ENCODE measurements around the gene NHEJ1. TPM values are rescaled to one million over a fixed set of nuclear protein-coding genes. Genes with fewer than 3 reads are reported as not detected.

NHEJ1 gene
- total RNA-seq, 4 donors from 2014 or later = 50.5 to 90.2 (median 65.3) TPM

DNA sequence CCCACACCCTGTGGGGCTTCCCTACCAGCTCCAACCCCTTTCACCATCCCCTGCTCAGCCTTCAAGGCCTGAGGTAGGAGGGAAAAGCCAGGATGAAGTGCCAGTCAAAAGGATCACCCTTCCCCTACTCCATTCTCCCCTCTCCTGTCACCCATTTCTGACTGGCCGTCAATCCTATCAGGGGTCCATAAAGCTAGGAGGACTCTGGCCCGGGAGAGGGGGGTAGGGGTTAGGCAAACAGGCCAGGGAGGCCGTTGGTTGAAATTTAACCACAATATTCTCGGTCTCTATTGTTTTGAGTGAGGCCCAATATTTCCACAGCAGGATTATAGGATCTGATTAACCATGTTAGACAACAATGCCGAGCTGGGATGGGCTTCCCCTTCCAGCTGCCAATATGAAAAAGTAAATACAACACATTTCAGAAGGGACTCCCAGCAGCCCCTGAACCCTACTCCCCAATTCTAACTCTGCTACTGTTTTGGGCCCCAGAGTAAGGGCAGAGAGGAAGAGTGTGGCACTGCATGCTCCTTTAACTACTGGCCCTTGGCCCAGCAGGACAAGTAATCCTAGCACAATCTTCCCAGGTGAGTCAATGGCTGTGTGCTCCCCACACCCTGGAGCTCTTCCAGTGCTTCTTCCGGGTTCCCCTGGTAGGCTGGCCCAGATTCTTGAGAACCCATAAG is 89.3 kb downstream of the NHEJ1 start:
- H3K27ac ChIP-seq = peak overlapping the region; percentile 64 to 78 (median 70)
- WGBS, 2 donors (ENCODE audit: low coverage in 1 of 2) = 57% methylated on average over 6 of the region's 6 CpGs; no CpG with 5 or more reads in 1 of the 2 donors
- peak; percentile 63 for DNase-seq
- TF ChIP-seq POLR2A (IDR thresholded peaks at IDR 0.05) (no peak), POLR2AphosphoS5 (IDR thresholded peaks at IDR 0.05) (peak in 2 of 3 donors; percentile 7 to 64)
- no peaks in the 10 kb centered on the region for H3K9me3 ChIP-seq
- peaks cover 0 to 16% (median 4%) of the 10 kb centered on the region in 4 donors for H3K36me3 ChIP-seq
- in situ Hi-C loops (cut with MboI; ENCODE audit: low pct_ligation_motif_present in 1 of 4, low pct_unique_long_range_greater_than_20kb in 1 of 4, low sequenced_read_pairs in 3 of 4) = no loop called here
- no peak overlapping the region for H3K4me3 ChIP-seq
- H3K4me1 ChIP-seq = peaks cover 4 to 33% (median 18%) of the 10 kb centered on the region in 4 donors
- no peaks in the 10 kb centered on the region for H3K27me3 ChIP-seq
- intact Hi-C loops (cut with DNase I; ENCODE audit: low total_unique reads) = no loop called here

DNA sequence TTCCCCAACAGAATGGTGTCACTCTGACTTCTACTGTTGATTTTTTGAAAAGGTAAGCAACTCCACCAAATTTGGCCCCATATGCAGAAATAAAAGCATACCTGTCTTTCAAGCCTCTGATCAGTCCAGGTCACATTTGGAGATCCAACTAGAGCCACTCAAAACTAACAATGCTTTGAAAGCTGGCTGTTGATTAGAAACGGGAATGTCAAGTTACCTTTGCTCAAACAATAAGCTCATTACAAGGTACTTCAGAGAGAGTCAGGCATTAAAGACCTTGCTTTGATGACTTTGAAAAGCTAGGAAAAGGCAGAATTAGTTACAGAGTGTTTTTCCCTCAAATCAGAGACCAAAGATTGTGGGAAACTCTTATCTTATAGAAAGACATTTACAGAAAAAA is 95.1 kb downstream of the NHEJ1 start:
- intact Hi-C loops (cut with DNase I; ENCODE audit: low total_unique reads) = no loop called here
- H3K4me1 ChIP-seq = peaks cover 0 to 12% (median 8%) of the 10 kb centered on the region in 4 donors
- DNase-seq = no peak
- no peaks in the 10 kb centered on the region for H3K9me3 ChIP-seq
- in situ Hi-C loops (cut with MboI; ENCODE audit: low pct_ligation_motif_present in 1 of 4, low pct_unique_long_range_greater_than_20kb in 1 of 4, low sequenced_read_pairs in 3 of 4) = loop anchor here in 1 of 4 donors (10.0 kb wide), 1 partner anchor 59 kb away; no protein-coding TSS in a partner anchor
- 33 to 60% methylated on average over 1 of the region's 1 CpG for WGBS, 2 donors (ENCODE audit: low coverage in 1 of 2)
- no peak overlapping the region for H3K27ac ChIP-seq
- peaks cover 30% of the 10 kb centered on the region for H3K27me3 ChIP-seq
- no peak overlapping the region for H3K4me3 ChIP-seq
- H3K36me3 ChIP-seq = no peaks in the 10 kb centered on the region
- TF ChIP-seq POLR2AphosphoS5 (IDR thresholded peaks at IDR 0.05) = no peak
- no peak for TF ChIP-seq POLR2A (IDR thresholded peaks at IDR 0.05)

DNA sequence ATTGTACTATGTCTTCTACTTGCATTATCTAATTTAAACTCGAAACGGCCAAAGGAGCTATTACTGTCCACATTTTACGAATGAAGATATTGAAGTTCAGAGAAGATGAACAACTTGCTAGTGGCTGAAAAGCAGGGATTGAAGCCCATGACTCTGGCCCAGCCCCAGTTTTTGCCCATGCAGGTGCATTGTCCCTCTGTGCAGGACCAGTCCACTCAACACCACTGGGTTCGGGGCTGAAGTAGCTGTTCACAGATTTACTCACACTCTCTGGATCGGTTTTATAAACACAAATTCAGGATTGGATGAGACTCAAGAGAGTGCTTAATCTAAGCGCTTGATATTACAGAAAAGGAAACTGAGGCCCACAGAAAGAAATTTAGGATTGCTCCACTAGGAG is 98.5 kb downstream of the NHEJ1 start:
- in situ Hi-C loops (cut with MboI; ENCODE audit: low pct_ligation_motif_present in 1 of 4, low pct_unique_long_range_greater_than_20kb in 1 of 4, low sequenced_read_pairs in 3 of 4) (loop anchor here in 1 of 4 donors (10.0 kb wide), 1 partner anchor 63 kb away; no protein-coding TSS in a partner anchor), intact Hi-C loops (cut with DNase I; ENCODE audit: low total_unique reads) (no loop called here)
- no peak for DNase-seq
- H3K4me3 ChIP-seq = no peak overlapping the region
- 61 to 79% methylated on average over 5 to 6 of the region's 6 CpGs for WGBS, 2 donors (ENCODE audit: low coverage in 1 of 2)
- TF ChIP-seq EP300 (IDR thresholded peaks at IDR 0.05; ENCODE audit: low read depth) (no peak), POLR2A (IDR thresholded peaks at IDR 0.05) (no peak), POLR2AphosphoS5 (IDR thresholded peaks at IDR 0.05) (no peak)
- TF ChIP-seq, protein P1, sequence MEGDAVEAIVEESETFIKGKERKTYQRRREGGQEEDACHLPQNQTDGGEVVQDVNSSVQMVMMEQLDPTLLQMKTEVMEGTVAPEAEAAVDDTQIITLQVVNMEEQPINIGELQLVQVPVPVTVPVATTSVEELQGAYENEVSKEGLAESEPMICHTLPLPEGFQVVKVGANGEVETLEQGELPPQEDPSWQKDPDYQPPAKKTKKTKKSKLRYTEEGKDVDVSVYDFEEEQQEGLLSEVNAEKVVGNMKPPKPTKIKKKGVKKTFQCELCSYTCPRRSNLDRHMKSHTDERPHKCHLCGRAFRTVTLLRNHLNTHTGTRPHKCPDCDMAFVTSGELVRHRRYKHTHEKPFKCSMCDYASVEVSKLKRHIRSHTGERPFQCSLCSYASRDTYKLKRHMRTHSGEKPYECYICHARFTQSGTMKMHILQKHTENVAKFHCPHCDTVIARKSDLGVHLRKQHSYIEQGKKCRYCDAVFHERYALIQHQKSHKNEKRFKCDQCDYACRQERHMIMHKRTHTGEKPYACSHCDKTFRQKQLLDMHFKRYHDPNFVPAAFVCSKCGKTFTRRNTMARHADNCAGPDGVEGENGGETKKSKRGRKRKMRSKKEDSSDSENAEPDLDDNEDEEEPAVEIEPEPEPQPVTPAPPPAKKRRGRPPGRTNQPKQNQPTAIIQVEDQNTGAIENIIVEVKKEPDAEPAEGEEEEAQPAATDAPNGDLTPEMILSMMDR (IDR thresholded peaks at IDR 0.05) = no peak
- peaks cover 10 to 41% (median 34%) of the 10 kb centered on the region in 4 donors for H3K4me1 ChIP-seq
- peaks cover 63% of the 10 kb centered on the region for H3K27me3 ChIP-seq
- H3K9me3 ChIP-seq = no peaks in the 10 kb centered on the region
- no peak overlapping the region for H3K27ac ChIP-seq
- no peaks in the 10 kb centered on the region for H3K36me3 ChIP-seq

DNA sequence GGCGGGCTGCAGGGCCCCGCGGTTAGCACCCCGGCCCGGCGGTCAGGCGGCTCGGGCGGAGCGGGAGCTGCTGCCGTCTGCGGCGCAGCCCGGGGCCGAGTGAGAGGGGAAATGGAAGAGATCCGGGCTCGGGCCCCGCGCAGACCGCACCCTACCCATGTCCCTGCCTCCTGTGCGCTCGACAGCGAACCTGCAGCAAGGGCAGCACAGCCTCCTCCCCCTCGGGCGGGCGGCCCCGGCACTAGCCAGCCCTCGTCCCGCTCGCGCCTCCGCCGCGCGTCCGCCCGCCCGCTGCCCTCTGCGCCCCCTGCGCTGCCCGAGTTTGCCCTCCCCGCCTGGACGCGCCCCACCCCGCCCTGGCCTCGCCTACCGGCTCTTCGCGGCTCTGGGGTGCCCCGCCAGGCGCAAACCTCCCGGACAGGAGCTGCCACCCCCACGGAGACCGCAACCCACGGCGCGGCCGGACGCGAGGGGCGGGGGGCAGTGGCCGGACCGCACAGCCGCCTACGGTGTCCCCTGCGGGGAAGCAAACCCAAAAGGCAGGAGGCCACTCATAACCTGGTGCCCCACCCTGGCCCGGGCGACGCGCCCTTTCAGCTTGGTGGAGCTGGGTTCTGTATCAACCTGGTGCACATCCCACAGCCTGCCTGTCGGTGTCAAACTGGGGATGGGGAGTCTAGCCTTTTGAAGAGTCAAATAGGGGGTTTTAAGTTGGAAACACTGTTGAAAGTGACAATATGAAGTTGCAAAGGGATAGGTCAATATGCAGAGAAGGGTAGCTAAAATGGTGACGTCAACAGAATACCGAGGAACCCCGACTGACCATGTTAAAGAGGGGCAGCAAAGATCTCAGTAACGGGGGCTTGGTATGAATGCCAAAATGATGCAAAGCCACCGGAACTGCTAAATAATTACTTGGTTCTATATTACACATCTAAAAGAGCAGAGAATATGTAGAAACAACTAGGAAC is 99.5 kb downstream of the NHEJ1 start, which contains the start of gene IHH:
Gene IHH, minus strand, starts transcription at position 101 of the 971 bp plus-strand sequence. CDS start 454 bp downstream, outside the sequence.
- Histone ChIP-seq H3K27ac (peak within 1 kb of the TSS; percentile 66 to 90 (median 86)), H3K4me3 (peak within 1 kb of the TSS; percentile 35 to 68 (median 55)), H3K9me3 (no peaks in the 10 kb centered on the region), H3K27me3 (peaks cover 73% of the 10 kb centered on the region), H3K36me3 (no peaks in the 10 kb centered on the region), H3K4me1 (peaks cover 13 to 42% (median 37%) of the 10 kb centered on the region in 4 donors)
- WGBS, 2 donors (ENCODE audit: low coverage in 1 of 2) = 6 to 11% methylated on average over 4 to 32 of the region's 76 CpGs
- intact Hi-C loops (cut with DNase I; ENCODE audit: low total_unique reads) (no loop called here), in situ Hi-C loops (cut with MboI; ENCODE audit: low pct_ligation_motif_present in 1 of 4, low pct_unique_long_range_greater_than_20kb in 1 of 4, low sequenced_read_pairs in 3 of 4) (loop anchor here in 1 of 4 donors (10.0 kb wide), 1 partner anchor 64 kb away; no protein-coding TSS in a partner anchor)
- DNase-seq = peak; percentile 90
- TF ChIP-seq POLR2AphosphoS5 (IDR thresholded peaks at IDR 0.05) (peak; percentile 69 to 92 (median 90)), EP300 (IDR thresholded peaks at IDR 0.05; ENCODE audit: low read depth) (no peak), POLR2A (IDR thresholded peaks at IDR 0.05) (peak; percentile 82)
- TF ChIP-seq, protein P1 (IDR thresholded peaks at IDR 0.05) = peak in 1 of 5 experiments; percentile 10

Measured in transverse colon (tissue), 4 donors.